Keratinocyte (primary cell): ENCODE data around the gene SLC27A2. TPM values are rescaled to one million over a fixed set of nuclear protein-coding genes. Genes with fewer than 3 reads are reported as not detected.

ENCODE experiments used
- DNase-seq: peaks from one replicate; pipeline ENCODE4 v3.0.0-alpha.2; 2011; ENCODE audit warnings: low read depth, missing footprints, low spot score
- FAIRE-seq: peaks from 2 replicates; lab custom pipeline; 2011; peaks lifted over from hg19 to GRCh38; lab: Jason Lieb, UNC
- H2AFZ ChIP-seq: 2 replicates; pipeline ENCODE4 v1.6.0; 2012; ENCODE audit warnings: low read length, control low read depth, inconsistent platforms; ENCODE audit not compliant: control insufficient read depth
- H3K27ac ChIP-seq: 2 replicates; pipeline ENCODE4 v1.5.1; 2011; ENCODE audit warnings: low read length; ENCODE audit not compliant: control insufficient read depth, insufficient read depth
- H3K27me3 ChIP-seq: 3 replicates; pipeline ENCODE4 v1.6.0; 2011; ENCODE audit warnings: low read length; ENCODE audit not compliant: control insufficient read depth, insufficient read depth; ENCODE audit errors: extremely low read depth
- H3K36me3 ChIP-seq, 2 experiments: 2 replicates in 1 of 2; 3 replicates in 1 of 2; pipeline ENCODE4 v1.5.1; 2011; ENCODE audit warnings: low read length in 2 of 2, mild to moderate bottlenecking in 1 of 2; ENCODE audit not compliant: control insufficient read depth in 2 of 2, insufficient read depth in 2 of 2; ENCODE audit errors: extremely low read depth in 1 of 2
- H3K4me1 ChIP-seq: 3 replicates; pipeline ENCODE4 v1.5.1; 2011; ENCODE audit warnings: low read length; ENCODE audit not compliant: control insufficient read depth, insufficient read depth; ENCODE audit errors: extremely low read depth
- H3K4me2 ChIP-seq: 3 replicates; pipeline ENCODE4 v1.6.0; 2011; ENCODE audit warnings: low read depth, low read length; ENCODE audit not compliant: control insufficient read depth, insufficient read depth; ENCODE audit errors: extremely low read depth
- H3K4me3 ChIP-seq, 3 experiments: fragments of 200-600 bp in 1 of 3; sonication (generic) in 1 of 3; 2 replicates in 2 of 3; 3 replicates in 1 of 3; pipeline ENCODE4 v1.5.1; 2011 to 2016; ENCODE audit warnings: low read length in 3 of 3, mild to moderate bottlenecking in 3 of 3, control low read depth in 2 of 3, inconsistent platforms in 1 of 3, low read depth in 1 of 3, mixed read lengths in 1 of 3, mixed run types in 1 of 3, moderate library complexity in 1 of 3; ENCODE audit not compliant: control insufficient read depth in 2 of 3, insufficient read depth in 2 of 3; ENCODE audit errors: extremely low read depth in 1 of 3
- H3K79me2 ChIP-seq: 2 replicates; pipeline ENCODE4 v1.6.0; 2012; ENCODE audit warnings: low read length; ENCODE audit not compliant: control insufficient read depth, insufficient read depth
- H3K9ac ChIP-seq: 3 replicates; pipeline ENCODE4 v1.6.0; 2011; ENCODE audit warnings: low read length; ENCODE audit not compliant: control insufficient read depth, insufficient read depth; ENCODE audit errors: extremely low read depth
- H3K9me1 ChIP-seq: 3 replicates; pipeline ENCODE4 v1.6.0; 2011; ENCODE audit warnings: low read length; ENCODE audit not compliant: control insufficient read depth, insufficient read depth; ENCODE audit errors: extremely low read depth
- H3K9me3 ChIP-seq: 2 replicates; pipeline ENCODE4 v1.5.1; 2012; ENCODE audit warnings: low read depth, low read length; ENCODE audit not compliant: control insufficient read depth
- H4K20me1 ChIP-seq: 3 replicates; pipeline ENCODE4 v1.6.0; 2011; ENCODE audit warnings: low read length; ENCODE audit not compliant: control insufficient read depth, insufficient read depth; ENCODE audit errors: extremely low read depth
- EZH2 ChIP-seq: IDR thresholded peaks from one replicate; pipeline ENCODE4 v1.6.1; 2012; ENCODE audit warnings: inconsistent platforms, mild to moderate bottlenecking, low read length, moderate library complexity
- dilution Hi-C: fragments of 300-500 bp; cut with MboI; formaldehyde crosslinking; loops from one replicate; pipeline ENCODE4 v1.7.0; 2020; ENCODE audit warnings: low sequenced_read_pairs; ENCODE audit not compliant: extremely low pct_ligation_motif_present
- polyA plus RNA-seq, 5 experiments: library from polyadenylated mRNA; depleted of rRNA in 3 of 5; stranded (reverse) in 3 of 5; stranded (forward) in 1 of 5; unstranded in 1 of 5; fragments of >200 nt; gene quantifications; 1 replicate in 1 of 5; 2 replicates in 3 of 5; 3 replicates in 1 of 5; pipeline versions ENCODE4 v1.2.1 to v1.2.3, GENCODE V29; 2011 to 2012; ENCODE audit warnings: missing spikeins in 2 of 5, low read depth in 1 of 5, low replicate concordance in 1 of 5
- TF ChIP-seq, protein P1 (sequence below), 3 experiments: IDR thresholded peaks in 1 of 3; conservative IDR thresholded peaks in 1 of 3; optimal IDR thresholded peaks in 1 of 3; 2 replicates in 2 of 3; 3 replicates in 1 of 3; pipeline versions ENCODE3 to v1.5.1; 2011; ENCODE audit warnings: low read length in 3 of 3, mild to moderate bottlenecking in 3 of 3, moderate library complexity in 2 of 3, control low read depth in 1 of 3, inconsistent platforms in 1 of 3; ENCODE audit not compliant: insufficient read depth in 2 of 3; ENCODE audit errors: extremely low read depth in 1 of 3

The SLC27A2 gene
- polyA plus RNA-seq, 1 donor (not counting 4 experiments of a cell fraction or from before 2014, with no cell fraction given), result 0.34 TPM

DNA sequence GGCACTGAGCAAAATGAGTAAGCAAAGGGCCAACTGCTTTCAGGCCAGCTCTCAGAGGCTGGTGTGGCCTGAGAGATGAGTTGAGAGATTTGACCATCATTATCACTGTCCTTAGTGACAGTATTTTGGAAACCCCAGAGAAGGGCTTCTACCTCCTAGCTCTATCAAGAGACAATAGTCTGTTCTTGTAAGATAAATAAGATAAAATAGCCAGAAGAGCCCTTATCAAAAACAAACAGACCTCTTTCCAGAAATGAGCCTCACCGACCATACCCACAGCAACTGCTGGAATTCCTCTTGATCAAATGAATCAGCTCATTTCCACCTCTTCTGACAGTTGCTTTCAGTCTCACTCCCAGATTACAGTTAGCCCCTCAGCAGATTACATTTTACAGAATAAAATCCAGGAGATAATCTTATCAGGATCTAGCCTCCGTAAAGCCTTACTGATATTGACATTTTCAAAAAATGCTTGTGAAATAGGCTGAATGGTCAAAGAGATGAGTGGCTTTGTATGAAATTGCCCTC is 79.0 kb downstream of the SLC27A2 start:
- Histone ChIP-seq H3K4me2 (no peak overlapping the region), H3K27me3 (no peaks in the 10 kb centered on the region), H3K4me3 (no peak overlapping the region), H3K4me1 (peaks cover 3% of the 10 kb centered on the region), H4K20me1 (no peaks in the 10 kb centered on the region), H3K9me3 (no peaks in the 10 kb centered on the region), H2AFZ (no peak overlapping the region), H3K9ac (no peak overlapping the region), H3K79me2 (no peaks in the 10 kb centered on the region), H3K9me1 (no peaks in the 10 kb centered on the region), H3K36me3 (no peaks in the 10 kb centered on the region), H3K27ac (no peak overlapping the region)
- dilution Hi-C loops, result no loop called here
- no peak for DNase-seq
- no peak for TF ChIP-seq EZH2
- TF ChIP-seq, protein P1, sequence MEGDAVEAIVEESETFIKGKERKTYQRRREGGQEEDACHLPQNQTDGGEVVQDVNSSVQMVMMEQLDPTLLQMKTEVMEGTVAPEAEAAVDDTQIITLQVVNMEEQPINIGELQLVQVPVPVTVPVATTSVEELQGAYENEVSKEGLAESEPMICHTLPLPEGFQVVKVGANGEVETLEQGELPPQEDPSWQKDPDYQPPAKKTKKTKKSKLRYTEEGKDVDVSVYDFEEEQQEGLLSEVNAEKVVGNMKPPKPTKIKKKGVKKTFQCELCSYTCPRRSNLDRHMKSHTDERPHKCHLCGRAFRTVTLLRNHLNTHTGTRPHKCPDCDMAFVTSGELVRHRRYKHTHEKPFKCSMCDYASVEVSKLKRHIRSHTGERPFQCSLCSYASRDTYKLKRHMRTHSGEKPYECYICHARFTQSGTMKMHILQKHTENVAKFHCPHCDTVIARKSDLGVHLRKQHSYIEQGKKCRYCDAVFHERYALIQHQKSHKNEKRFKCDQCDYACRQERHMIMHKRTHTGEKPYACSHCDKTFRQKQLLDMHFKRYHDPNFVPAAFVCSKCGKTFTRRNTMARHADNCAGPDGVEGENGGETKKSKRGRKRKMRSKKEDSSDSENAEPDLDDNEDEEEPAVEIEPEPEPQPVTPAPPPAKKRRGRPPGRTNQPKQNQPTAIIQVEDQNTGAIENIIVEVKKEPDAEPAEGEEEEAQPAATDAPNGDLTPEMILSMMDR (optimal IDR thresholded peaks at IDR 0.05 in 1 of 3, IDR thresholded peaks at IDR 0.05 in 1 of 3, conservative IDR thresholded peaks at IDR 0.05 in 1 of 3; ENCODE audit: extremely low read depth in 1 of 3, insufficient read depth in 2 of 3, low read length in 3 of 3), result no peak
- no peak for FAIRE-seq

DNA sequence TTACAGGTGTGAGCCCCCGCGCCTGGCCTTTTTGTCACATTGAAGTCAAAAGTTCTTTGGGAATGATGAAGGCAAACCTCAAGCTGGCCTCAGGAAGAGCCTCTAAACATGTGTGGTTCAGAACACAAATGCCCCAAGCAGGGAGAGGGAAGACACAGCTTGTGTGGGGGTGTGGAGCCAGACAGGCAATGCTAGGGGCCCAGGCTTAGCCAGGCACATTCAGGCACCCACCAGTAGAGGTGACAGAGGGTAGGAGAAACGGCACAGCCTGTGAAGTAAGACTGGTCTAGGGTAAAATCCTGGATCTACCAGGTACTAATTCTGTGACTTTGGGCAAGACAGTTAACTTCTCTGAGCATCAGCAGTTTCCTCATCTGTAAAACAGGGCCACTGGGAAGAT is 80.0 kb downstream of the SLC27A2 start:
- Histone ChIP-seq H3K9me1 (no peaks in the 10 kb centered on the region), H3K79me2 (no peaks in the 10 kb centered on the region), H3K4me3 (no peak overlapping the region), H3K36me3 (no peaks in the 10 kb centered on the region), H3K27ac (no peak overlapping the region), H4K20me1 (no peaks in the 10 kb centered on the region), H2AFZ (no peak overlapping the region), H3K9me3 (no peaks in the 10 kb centered on the region), H3K4me2 (no peak overlapping the region), H3K27me3 (no peaks in the 10 kb centered on the region), H3K9ac (no peak overlapping the region), H3K4me1 (peaks cover 3% of the 10 kb centered on the region)
- no peak for FAIRE-seq
- dilution Hi-C loops, result no loop called here
- TF ChIP-seq EZH2, result no peak
- TF ChIP-seq, protein P1 (optimal IDR thresholded peaks at IDR 0.05 in 1 of 3, IDR thresholded peaks at IDR 0.05 in 1 of 3, conservative IDR thresholded peaks at IDR 0.05 in 1 of 3; ENCODE audit: extremely low read depth in 1 of 3, insufficient read depth in 2 of 3, low read length in 3 of 3), result no peak
- no peak for DNase-seq
